Breast epithelium (tissue), 3 donors: ENCODE data around the gene TRIM73.
"Not testable (repeated sequence)": the region's sequence is repeated elsewhere in the genome, so short reads cannot be mapped to it uniquely, and the experiment has no call there.

ENCODE experiments used
- CTCF ChIP-seq, 3 donors: fragments of 450-650 bp; IDR thresholded peaks; one replicate each; pipeline ENCODE4 v1.5.1; 2016 to 2017; ENCODE audit warnings: antibody characterized with exemption in 3 of 3, mild to moderate bottlenecking in 3 of 3, moderate library complexity in 3 of 3
- POLR2AphosphoS5 ChIP-seq, 3 donors: sonication (generic); formaldehyde crosslinking; IDR thresholded peaks; one replicate each; pipeline ENCODE4 v1.6.1; 2017; ENCODE audit warnings: antibody characterized with exemption in 3 of 3

DNA sequence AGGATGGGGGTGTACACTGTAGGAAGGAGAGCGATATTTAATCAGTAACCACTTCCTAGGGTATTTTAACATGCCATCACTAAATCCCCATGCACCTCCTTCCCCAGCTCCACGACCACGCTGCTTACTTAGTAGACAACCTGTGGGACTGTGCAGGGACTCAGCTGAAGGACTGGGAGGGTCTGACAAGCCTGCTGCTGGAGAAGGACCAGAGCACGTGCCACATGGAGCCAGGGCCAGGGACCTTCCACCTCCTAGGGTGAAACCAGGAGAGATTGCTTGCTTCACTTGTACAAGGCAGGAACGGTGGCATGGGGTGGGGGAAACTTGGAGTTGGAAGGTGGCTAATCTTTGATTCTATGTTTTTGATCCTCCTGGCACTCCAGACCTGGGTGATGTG is 28.8 kb upstream of the TRIM73 start:
- not testable (repeated sequence) for TF ChIP-seq CTCF, POLR2AphosphoS5 (IDR thresholded peaks at IDR 0.05)
